ENCODE data around the gene GNG13.
"Not testable (repeated sequence)": the region's sequence is repeated elsewhere in the genome, so short reads cannot be mapped to it uniquely, and the experiment has no call there.

Gene GNG13, protein sequence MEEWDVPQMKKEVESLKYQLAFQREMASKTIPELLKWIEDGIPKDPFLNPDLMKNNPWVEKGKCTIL

DNA sequence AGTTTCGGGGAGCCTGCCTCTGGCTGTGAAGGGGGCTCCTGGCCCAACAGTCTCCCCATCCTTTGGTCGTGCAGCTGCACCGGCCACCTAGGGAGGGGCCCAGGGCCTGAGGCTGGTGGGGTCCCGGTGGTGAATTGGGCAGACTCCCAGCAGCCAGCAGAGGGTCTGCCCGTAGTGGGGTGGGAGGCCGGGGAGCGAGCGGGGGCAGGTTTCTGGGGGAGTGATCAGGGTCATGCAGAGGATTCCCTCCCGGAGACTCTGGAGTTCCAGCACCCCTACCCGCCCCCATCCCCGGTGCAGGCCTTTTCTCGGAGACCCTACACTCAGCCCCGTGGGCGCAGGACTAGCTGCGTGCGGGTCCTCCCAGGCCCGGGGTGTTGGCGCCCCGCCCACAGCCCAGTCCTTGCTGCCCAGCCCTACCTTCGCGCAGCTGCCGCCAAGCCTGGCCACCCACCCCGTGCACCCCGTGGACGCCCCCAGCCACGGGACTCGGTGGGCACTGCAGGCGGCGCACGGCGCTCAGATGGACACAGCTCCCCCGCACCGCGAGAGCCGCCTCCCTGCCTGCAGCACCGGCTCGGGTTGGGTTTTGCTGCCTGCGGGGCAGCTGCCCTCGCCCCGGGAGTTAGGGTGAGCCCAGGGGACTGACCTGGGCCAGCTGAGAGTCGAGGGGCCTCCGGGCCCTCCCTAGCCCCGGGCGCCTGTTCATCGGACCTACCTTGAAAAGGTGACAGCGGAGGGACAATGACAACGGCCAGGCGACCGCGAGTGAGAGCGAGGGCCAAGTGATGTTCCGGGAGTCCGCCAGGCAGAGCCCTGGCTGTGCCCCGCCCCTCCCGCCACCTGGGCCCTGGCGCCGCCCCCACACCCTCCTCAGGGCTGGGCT is at the start of gene GNG13:
Gene GNG13, minus strand, starts transcription at position 787 of the 886 bp plus-strand sequence. CDS start 1,657 bp downstream, outside the sequence.
- no peak for DNase-seq

DNA sequence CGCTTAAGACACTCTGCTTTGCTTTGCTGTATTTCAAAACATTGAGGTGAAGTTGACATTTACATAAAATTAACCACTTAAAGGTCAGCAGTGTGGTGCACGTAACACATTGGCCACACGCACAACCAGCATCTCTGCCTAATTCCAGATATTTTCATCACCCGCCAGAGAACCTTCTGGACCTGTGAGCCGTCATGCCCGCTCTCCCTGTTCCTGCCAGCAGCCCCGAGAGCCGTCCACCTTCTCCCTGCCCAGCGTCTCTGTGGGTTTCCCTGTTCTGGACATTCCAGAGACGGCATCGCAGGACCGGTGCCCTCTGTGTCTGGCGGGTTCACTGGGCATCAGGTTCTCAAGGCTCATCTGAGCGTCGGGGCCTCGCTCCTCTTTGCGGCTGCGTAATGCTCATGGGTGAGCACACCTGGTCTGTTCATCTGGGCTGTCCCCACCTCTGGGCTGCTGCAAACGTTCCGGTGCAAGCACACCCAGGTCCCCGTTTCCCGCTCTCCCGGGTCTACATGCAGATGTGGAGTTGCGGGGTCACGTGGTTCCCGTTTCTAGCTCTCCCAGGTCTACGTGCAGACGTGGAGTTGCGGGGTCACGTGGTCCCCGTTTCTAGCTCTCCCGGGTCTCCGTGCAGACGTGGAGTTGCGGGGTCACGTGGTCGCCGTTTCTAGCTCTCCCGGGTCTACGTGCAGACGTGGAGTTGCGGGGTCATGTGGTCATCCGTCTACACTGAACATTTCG is 48.1 kb upstream of the GNG13 start:
- no peak for DNase-seq

DNA sequence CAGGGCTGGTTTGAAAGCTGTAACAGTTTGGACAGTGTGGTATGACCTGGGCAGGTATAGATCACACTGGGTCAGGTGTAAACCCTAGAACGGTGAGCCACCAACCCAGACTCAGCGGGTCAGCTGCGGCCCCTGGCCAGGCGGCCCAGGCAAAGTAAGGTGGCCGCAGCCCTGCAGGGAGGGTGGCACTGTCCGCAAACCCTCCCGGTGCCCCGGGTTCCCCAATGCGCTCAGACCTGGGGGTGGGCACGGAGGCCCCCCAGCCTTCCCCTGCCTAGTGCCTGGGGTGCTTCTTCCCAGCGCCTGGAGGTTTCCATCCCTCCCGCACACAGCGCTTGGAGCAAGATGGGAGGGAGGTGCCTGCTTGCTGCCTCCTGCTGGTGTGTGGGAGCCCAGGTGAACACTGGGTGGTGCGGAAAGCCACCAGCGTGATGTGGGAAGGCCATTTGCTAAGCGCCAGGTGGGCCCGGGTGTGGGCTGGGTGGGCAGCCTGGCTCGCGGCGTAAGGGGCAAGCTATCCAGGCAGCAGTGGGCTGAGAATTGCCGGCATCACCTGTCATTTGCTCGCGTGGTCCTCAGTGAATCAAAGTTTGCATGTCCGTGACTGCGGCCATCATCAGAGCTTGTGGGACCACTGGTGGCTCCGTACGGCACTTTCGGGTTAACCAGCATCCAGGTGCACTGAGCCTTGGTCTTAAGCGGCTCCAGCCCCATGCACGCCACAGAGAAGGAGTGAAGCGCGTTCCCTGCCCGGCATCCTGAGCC is 47.3 kb upstream of the GNG13 start:
- DNase-seq = no peak

DNA sequence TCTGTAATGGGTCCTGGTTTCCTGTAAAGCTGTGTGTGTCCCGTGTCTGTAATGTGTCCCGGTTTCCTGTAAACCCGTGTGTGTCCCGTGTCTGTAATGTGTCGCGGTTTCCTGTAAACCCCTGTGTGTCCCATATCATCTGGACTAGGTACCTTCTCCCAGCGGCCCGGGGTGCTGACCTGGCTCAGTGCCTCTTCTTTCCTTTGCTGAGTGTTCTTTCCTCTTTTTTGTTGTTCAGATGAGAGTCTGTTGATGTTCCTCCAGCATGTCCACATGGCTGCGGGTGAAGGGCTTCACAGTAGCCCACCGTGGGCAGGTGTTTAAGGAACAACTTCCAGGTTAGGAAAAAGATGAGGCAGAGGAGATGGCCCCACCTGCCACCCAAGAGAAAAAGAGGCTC is 46.6 kb upstream of the GNG13 start:
- DNase-seq = no peak

DNA sequence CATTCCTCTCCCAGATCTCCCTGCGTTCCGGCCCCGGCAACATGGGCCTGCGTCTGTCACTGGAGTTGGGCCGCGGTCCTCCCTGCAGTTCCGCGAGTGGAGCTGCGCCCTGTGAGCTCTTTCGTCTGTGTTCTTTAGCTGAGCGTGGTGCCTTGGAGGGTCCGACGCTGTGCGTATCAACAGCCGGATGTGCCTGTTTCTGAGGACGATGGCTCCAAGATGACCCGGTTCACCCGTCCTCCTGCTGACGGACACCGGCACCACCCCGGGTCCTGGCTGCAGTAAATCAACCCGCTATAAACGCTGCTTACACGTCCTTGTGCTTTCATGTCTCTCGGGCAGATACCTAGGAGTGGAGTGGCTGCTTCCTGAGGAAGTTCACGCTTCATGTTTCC is 44.8 kb upstream of the GNG13 start:
- no peak for DNase-seq

DNA sequence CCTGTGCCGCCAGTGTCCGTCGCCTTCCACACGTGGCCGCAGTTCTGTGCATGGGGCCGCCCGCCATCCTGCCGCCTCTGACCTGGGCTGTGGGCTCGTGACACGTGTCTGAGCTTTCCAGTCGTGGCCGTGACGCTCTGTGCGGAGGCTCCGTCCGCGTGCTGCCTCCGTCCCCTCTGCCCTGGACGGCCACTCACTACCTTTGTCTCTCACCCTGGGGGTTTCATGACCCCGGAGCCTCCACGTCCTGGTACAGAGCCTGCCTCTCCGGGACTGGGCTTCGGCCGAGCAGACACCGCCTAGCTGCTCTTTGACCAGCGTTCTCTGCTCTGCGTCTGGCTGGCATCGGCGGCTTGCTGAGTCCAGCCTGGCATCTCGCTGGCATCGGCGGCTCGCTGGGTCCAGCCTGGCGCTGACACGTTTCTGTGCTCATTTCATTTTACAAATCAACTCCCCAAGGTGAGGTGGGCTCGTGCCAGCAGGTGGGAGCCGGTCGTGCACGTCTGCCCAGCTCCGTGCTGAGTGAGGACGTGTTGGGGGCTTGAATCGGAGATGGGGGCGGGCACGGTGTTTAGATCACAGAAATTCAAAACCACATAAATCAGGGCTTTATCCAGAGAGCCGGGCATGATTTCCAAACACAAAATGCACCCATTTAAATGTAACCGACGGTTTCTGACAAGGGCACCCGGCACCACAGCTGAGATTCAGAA is 44.3 kb upstream of the GNG13 start:
- no peak for DNase-seq

DNA sequence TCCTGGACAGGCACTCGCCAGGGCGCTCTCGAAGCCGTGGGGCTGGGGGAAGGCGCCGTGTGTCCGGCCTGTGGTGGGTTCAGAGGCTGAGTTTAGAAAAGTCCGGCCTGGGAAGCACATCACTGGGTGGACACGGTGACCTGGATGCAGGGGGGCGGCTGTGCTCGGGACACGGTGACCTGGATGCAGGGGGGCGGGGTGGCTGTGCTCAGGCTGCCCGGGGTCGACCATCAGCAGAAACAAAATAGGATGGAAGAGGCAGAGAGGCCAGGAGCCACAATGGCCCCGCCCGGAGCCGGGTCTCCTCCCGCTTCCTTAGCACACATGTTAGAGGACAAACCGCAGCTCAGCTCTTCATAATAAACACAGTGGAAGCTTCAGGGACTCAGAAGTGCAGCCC is 43.2 kb upstream of the GNG13 start:
- DNase-seq = no peak

DNA sequence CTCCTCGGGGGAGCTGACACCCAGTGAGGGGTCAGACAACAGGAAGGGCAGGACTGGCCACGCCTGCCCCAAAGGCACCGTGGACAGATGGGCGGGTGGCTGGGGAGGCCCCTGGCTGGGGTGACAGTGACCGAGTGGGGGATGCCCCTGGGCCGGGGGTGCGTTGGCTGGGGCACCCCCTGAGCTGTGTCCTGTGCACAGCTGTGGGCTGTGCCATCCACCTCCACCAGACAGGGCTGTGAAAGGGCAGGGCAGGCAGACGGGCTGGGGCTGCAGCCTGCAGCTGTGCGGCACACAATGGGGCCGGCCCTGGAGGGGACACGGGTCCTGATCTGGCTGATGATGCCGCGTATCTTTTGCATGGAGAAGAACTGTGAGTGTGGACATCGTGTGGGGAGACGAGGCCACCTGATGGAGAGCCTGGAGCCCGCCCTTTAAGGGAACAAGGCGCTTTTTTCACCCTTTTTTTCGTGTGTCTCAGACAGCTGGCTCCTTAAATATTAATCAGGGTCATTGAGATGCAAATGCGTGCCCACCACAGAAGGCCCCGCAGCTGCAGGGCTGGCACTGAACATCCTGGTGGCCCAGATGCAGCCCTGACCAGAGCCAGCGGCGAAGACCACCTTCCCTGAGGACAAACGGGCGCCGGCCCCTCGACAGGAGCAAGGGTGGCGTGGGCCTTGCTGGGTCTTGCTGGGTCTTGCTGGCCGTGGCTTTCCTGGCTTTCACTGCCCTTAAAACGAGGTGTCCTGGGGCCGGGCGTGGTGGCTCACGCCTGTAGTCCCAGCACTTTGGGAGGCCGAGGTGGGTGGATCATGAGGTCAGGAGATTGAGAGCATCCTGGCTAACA is 42.4 kb upstream of the GNG13 start:
- no peak for DNase-seq

DNA sequence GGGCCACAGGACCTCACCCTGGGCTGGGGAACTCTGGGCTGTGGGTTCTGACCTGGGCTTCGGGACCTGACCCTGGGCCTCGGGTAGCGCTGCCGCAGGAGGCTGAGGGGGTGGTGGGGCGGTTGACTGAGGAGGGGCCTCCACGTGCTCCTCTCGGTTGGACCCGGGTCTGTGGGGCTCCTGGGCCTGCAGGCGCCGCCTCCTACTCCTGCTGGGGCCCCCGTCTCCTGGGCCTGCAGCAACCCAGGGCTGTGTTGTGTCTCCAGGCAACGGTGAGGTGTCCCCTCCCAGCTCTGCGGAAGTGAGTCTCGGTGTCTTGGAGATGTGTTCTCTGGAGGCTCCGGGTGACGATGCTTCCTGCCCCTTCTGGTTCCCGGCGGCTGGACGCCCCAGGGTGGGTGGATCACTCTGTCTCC is 41.5 kb upstream of the GNG13 start:
- no peak for DNase-seq

DNA sequence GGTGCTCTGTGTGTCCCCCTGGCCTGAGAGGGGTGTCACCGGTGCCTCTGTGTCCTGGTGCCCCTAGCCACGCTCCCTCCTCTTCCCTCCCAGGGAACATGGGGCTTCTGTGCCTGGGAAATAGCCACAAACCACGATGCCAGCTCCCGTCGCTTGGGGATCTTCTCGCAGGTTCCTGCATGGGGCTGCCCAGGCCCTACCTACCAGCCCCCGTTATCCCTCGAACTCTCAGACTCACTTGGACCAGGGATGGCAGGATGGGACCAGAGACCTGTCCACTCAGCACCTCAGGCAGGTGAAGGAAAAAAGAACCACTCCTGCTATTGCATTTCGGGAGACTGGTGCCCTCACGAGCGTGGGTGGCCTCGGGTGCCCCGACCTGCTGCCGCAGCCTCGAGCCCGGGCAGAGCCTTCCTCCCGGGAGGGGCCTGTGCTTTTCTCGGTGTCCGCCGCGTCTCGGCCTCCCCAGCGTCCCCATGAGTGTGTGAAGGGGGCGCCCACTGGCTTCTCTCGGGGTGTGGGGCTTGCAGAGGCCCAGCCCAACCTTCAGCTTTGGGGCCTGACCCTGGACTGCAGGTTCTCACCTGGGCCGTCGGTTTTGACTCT is 41.0 kb upstream of the GNG13 start:
- no peak for DNase-seq

DNA sequence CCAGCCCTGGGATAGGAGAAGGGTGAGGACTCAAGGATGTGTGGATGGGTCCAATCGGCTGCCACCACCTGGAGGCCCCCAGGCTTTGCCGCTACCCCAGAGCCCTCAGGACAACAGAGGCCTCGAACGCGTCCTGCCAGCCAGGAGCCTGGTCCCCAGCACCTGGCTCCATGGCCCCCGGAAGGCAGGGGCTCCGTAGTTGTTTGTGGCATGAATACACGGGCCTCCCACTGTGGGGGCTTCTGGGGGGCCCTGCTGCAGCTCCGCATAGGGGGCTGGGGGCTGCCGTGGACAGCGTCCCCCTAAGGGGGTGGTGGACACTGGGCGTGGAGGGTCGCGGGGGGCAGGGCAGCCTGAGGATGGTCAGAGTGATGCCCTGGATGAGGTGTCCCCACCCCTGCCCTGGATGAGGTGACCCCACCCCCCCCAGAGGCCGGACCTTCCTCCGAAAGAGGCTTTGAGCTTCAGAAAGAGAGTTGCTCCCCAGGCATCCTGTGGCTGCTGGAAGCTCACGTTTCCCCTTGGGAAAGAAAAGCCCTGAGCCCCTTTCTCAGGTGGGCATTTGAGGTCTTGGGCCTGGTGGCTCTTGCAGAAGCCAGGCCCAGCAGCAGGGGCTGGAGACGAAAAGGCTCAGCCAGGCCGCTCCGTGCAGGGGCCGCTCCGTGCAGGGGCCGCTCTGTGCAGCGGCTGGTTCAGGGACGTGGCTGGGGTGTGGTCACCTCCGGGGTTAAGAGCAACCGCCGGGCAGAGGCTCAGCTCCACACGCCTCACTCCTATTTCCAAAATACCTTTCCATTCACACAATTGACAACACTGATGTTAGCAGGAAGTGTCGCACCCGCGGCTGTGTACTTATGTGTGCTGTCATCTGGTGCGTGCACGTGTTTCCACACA is 40.3 kb upstream of the GNG13 start:
- DNase-seq = no peak

DNA sequence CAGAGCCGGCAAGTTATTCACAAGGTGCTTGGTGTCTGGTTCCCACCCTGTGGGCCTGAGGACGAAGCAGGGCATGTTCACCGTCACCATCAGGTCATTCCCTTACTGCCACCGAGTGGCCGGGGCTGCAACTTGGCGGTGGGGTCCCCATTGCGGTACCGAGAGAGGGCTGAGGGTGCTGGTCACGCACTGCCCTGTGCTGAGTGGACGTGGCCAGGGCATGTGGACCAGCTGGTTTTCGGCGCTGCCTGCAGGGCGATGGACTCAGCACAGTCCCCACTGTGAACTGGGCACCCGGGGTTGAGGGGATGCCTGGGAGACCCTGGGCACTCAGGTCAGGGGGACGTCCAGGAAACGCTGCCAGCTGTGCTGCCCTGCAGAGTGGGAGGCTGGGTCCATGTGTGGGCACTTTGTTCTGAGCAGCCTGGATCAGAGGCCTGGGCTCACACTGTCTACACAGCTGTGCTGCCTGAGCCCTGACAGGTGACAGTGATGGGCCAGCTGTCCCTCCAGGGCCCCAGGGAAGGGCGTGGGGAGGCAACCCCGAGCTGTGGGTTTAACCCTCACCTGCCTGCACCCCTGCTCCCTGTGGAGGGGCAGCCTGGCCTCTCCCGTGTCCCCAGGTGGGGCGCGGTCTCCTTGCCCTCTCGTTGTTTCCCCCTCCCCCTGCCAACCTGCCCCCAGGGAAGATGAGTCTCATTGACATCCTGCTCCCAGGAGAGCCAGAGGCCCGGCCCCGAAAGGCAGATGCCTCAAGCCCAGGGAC is 39.3 kb upstream of the GNG13 start:
- no peak for DNase-seq

DNA sequence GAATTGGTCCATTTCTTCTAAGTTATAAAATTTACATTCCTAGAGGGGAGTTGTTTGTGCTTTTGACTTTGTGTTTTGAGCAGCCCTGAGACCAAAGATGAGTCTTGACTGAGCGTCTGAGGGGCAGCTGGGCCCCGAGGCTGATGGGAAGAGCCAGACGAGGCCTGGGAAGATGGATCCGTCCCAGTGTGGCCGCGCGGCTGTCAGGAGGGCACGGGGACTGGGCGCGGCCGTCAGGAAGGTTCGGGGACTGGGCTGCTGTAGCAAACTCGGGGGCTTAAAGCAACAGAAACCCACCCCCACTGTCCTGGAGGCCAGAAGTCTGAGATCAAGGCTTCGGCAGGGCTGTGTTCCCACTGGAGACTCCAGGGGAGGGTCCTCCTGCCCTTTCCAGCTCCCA is 38.2 kb upstream of the GNG13 start:
- DNase-seq = no peak

DNA sequence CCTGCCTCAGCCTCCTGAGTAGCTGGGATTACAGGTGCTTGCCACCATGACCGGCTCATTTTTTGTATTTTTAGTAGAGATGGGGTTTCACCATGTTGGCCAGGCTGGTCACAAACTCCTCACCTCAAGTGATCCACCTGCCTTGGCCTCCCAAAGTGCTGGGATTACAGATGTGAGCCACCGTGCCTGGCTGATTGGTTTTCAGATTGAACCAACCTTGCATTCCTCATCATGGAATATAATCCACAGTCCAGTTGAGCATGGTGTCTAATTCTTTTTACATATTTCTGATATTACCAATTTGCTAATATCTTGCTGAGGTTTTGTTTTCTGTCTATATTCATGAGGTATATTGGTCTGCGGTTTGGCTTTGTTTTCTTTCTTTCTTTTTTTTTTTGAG is 36.3 kb upstream of the GNG13 start:
- DNase-seq = not testable (repeated sequence)

DNA sequence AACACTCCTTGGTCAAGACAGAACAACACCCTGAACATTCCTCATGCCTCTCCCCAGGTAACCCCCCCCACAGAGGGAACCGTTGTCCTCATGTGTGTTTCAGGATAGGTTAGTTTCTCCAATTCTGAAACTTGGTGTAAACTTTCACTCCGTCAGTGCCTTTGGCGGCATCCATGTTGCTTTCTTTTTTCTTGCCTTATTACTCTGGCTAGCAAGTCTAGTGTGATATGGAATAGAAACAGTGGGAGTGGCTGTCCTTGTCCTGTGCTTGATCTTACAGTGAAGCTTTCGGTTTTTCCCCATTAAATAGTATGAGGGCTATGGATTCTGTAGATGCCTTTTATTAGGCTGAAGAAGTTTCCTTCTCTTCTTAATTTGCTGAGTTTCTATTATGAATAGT is 35.7 kb upstream of the GNG13 start:
- no peak for DNase-seq

DNA sequence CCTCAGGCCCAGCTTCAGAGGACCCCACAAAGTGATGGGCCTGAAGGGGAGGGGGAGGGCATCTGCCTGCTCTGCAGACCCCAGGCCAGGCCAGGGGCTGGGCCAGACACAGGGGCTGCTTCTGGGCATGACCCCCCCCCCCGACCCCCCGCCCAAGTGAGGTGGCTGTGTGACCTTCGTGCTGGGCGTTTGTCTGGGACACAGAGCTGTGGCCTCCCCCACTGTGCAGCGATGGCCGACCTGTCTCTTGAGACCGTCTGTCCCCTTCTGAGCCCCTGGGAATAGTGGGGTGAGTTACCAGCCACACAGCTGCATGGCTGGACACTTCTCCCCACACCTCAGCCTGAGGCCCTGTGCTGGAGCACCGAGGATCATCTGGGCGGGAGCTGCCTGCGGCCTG is 34.8 kb upstream of the GNG13 start:
- no peak for DNase-seq

DNA sequence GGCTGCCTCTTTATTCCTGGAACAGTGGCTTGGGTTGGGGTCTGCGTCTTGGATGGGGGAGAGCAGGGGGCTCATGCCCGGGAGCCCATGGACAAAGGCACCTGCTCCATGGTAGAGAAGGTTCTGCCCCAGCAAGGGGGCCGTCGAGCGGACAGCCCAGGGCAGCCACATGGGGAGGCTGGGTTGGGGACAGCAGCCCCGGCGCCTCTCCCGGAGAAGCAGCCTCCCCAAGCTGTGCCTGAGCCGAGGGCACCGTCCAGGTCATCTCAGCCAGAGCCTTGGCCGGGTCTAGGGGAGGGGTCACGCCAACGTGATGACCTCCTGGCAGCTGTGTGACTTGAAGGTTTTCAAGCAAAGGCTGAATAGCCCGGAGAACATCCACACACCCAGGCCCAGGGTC is 32.9 kb upstream of the GNG13 start:
- DNase-seq = no peak

DNA sequence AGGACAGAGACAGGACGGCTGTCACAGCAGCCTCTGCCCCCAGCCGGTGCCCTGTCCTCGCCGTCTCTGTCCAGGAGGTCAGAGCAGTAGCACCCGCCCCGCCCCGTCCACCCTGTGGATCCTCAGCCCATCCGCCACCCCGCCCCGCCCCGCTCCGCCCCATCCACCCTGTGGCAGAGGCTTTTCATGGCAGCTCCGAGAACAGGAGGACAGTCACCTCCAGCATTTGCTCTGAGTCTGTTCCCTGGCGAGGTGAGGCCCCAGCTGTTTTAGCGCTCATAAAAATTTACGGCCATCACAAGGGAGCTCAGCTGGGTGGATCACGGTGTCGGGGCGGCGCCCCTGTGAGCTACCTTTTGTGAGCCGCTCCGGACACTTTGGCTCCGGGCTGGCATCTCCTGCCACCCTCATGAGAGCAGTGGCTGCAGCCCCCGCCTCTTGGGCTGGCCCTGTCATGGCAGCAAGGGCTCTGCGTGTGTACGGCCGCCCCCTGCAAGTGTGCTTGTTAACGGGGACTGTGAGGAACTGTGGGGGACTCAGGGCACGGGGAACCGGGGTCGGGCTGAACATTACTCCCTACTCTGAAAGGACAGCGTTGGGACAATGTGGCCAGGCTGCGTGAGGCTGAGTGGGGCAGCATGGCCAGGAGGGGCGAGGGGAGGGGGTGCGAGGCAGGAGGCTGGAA is 32.3 kb upstream of the GNG13 start:
- no peak for DNase-seq

Measured in NCI-H510A (cell line).